Endothelial cell of umbilical vein (primary cell): ENCODE data around the gene ZNF804A. TPM values are rescaled to one million over a fixed set of nuclear protein-coding genes. Genes with fewer than 3 reads are reported as not detected.

Experiments used
- BruUV-seq: library from RNA; stranded (reverse); fragments of 400-500 nt; replicated peaks from 2 replicates; lab custom pipeline; 2021; lab: Mats Ljungman, UMichigan
- CTCF ChIA-PET: fragments of 300-600, 350-600 bp; sonication (Branson Sonifier 250); formaldehyde crosslinking; loops from one replicate; lab custom pipeline; 2021; ENCODE audit warnings: antibody characterized with exemption, inconsistent platforms; lab: Charles Lee
- POLR2A ChIA-PET: fragments of 300-600, 350-600 bp; sonication (Branson Sonifier 250); formaldehyde crosslinking; loops from one replicate; lab custom pipeline; 2021; ENCODE audit warnings: antibody characterized with exemption, inconsistent platforms; lab: Charles Lee
- DNase-seq: peaks from one replicate; pipeline ENCODE4 v3.0.0-alpha.2; 2011; ENCODE audit warnings: low read depth, low spot score
- FAIRE-seq: peaks from 2 replicates; lab custom pipeline; 2011; peaks lifted over from hg19 to GRCh38; lab: Jason Lieb, UNC
- H2AFZ ChIP-seq: 2 replicates; pipeline ENCODE4 v1.6.0; 2012; ENCODE audit warnings: low read depth, low read length, control low read depth, inconsistent platforms
- H3K27ac ChIP-seq: 2 replicates; pipeline ENCODE4 v1.5.1; 2011; ENCODE audit warnings: low read depth, mild to moderate bottlenecking, control low read depth, low read length, moderate library complexity; ENCODE audit not compliant: insufficient read depth
- H3K27me3 ChIP-seq, 2 experiments: 2 replicates each; pipeline versions ENCODE4 v1.6.0 to v1.6.1; 2011; ENCODE audit warnings: low read length in 2 of 2, mixed read lengths in 1 of 2; ENCODE audit not compliant: control insufficient read depth in 2 of 2, insufficient read depth in 2 of 2
- H3K36me3 ChIP-seq, 2 experiments: 2 replicates in 1 of 2; 3 replicates in 1 of 2; pipeline ENCODE4 v1.5.1; 2011; ENCODE audit warnings: low read length in 2 of 2, mild to moderate bottlenecking in 1 of 2, moderate library complexity in 1 of 2; ENCODE audit not compliant: control insufficient read depth in 2 of 2, insufficient read depth in 2 of 2; ENCODE audit errors: extremely low read depth in 1 of 2
- H3K4me1 ChIP-seq: 3 replicates; pipeline ENCODE4 v1.5.1; 2011; ENCODE audit warnings: mild to moderate bottlenecking, low read length; ENCODE audit not compliant: control insufficient read depth, insufficient read depth; ENCODE audit errors: extremely low read depth
- H3K4me2 ChIP-seq: 2 replicates; pipeline ENCODE4 v1.6.1; 2011; ENCODE audit warnings: low read length, control low read depth, mixed read lengths; ENCODE audit not compliant: insufficient read depth
- H3K4me3 ChIP-seq, 3 experiments: fragments of 200-600 bp in 1 of 3; sonication (generic), shearing (Covaris generic) in 1 of 3; replicated peaks in 1 of 3; 2 replicates each; pipeline ENCODE4 v1.5.1; 2011 to 2016; ENCODE audit warnings: control low read depth in 3 of 3, low read length in 3 of 3, mild to moderate bottlenecking in 2 of 3, inconsistent platforms in 1 of 3, low read depth in 1 of 3, moderate library complexity in 1 of 3; ENCODE audit not compliant: insufficient read depth in 1 of 3
- H3K79me2 ChIP-seq: 2 replicates; pipeline ENCODE4 v1.6.0; 2012; ENCODE audit warnings: low read length, inconsistent platforms; ENCODE audit not compliant: control insufficient read depth, insufficient read depth
- H3K9ac ChIP-seq: replicated peaks from 2 replicates; pipeline ENCODE3; 2011; ENCODE audit warnings: low read length, control low read depth; ENCODE audit not compliant: insufficient read depth; ENCODE audit errors: extremely low read depth
- H3K9me1 ChIP-seq: replicated peaks from 3 replicates; pipeline ENCODE4 v1.6.0; 2011; ENCODE audit warnings: mild to moderate bottlenecking, low read length; ENCODE audit not compliant: control insufficient read depth, insufficient read depth; ENCODE audit errors: extremely low read depth
- H3K9me3 ChIP-seq: replicated peaks from 2 replicates; pipeline ENCODE4 v1.5.1; 2012; ENCODE audit warnings: low read length, inconsistent platforms; ENCODE audit not compliant: control insufficient read depth, insufficient read depth
- H4K20me1 ChIP-seq: replicated peaks from 2 replicates; pipeline ENCODE3; 2011; ENCODE audit warnings: mild to moderate bottlenecking, low read length; ENCODE audit not compliant: control insufficient read depth, insufficient read depth; ENCODE audit errors: extremely low read depth
- CTCF ChIP-seq, 2 donors: IDR thresholded peaks; 1 replicate in 1 of 2; 2 replicates in 1 of 2; pipeline ENCODE4 v1.5.1; 2011; ENCODE audit warnings: low read length in 2 of 2, mild to moderate bottlenecking in 2 of 2, moderate library complexity in 2 of 2, control low read depth in 1 of 2, inconsistent platforms in 1 of 2, low read depth in 1 of 2; ENCODE audit not compliant: insufficient read depth in 1 of 2; ENCODE audit errors: extremely low read depth in 1 of 2
- EZH2 ChIP-seq: IDR thresholded peaks from 2 replicates; pipeline ENCODE4 v1.6.1; 2012; ENCODE audit warnings: borderline replicate concordance, low read depth, mild to moderate bottlenecking, moderate library complexity, low read length, inconsistent platforms; ENCODE audit not compliant: severe bottlenecking
- FOS ChIP-seq: IDR thresholded peaks from 2 replicates; pipeline ENCODE4 v1.6.1; 2011; ENCODE audit warnings: mild to moderate bottlenecking, low read length, moderate library complexity, borderline replicate concordance; ENCODE audit not compliant: insufficient read depth
- GATA2 ChIP-seq: IDR thresholded peaks from 2 replicates; pipeline ENCODE4 v1.7.0; 2011; ENCODE audit warnings: low read depth, mild to moderate bottlenecking, moderate library complexity, mixed read lengths, low read length; ENCODE audit not compliant: insufficient read length, insufficient read depth
- JUN ChIP-seq: IDR thresholded peaks from 2 replicates; pipeline ENCODE4 v1.6.1; 2011; ENCODE audit warnings: borderline replicate concordance, low read depth; ENCODE audit not compliant: insufficient read length, insufficient read depth
- MAX ChIP-seq: IDR thresholded peaks from 2 replicates; pipeline ENCODE4 v1.6.1; 2011; ENCODE audit not compliant: insufficient read depth, insufficient read length
- MYC ChIP-seq: IDR thresholded peaks from one replicate; pipeline ENCODE4 v1.6.1; 2011; ENCODE audit warnings: mild to moderate bottlenecking, low read depth, low read length
- POLR2A ChIP-seq: IDR thresholded peaks from 2 replicates; pipeline ENCODE4 v1.6.1; 2012; ENCODE audit warnings: low read depth, mild to moderate bottlenecking, control low read depth, low read length
- POLR2AphosphoS5 ChIP-seq: IDR thresholded peaks from 2 replicates; pipeline ENCODE4 v1.6.1; 2012; ENCODE audit warnings: low read depth, mild to moderate bottlenecking, control low read depth, low read length, moderate library complexity; ENCODE audit not compliant: insufficient read depth
- dilution Hi-C: fragments of 300-500 bp; cut with MboI; formaldehyde crosslinking; loops from one replicate; pipeline ENCODE4 v1.15.0; 2019; ENCODE audit warnings: low sequenced_read_pairs; ENCODE audit not compliant: extremely low pct_ligation_motif_present
- intact Hi-C: fragments of 100-400 bp; cut with micrococcal nuclease; formaldehyde crosslinking; loops from one replicate; pipeline ENCODE4 v1.10.0; 2022
- polyA plus RNA-seq, 4 experiments: library from polyadenylated mRNA; depleted of rRNA in 3 of 4; stranded (reverse) in 3 of 4; unstranded in 1 of 4; fragments of >200 nt; gene quantifications; 2 replicates each; pipeline versions ENCODE4 v1.2.1 to v1.2.3, GENCODE V29; 2011 to 2012; ENCODE audit warnings: missing spikeins in 1 of 4
- total RNA-seq: library from RNA; stranded (reverse); gene quantifications from 2 replicates; pipeline ENCODE4 v1.2.3, GENCODE V29; 2021

ZNF804A gene
- total and polyA plus RNA-seq, 2 donors (not counting 3 experiments of a cell fraction or from before 2014, with no cell fraction given), result 0.22 TPM; not detected in 1

- H3K27me3 ChIP-seq, result no peaks in the 10 kb centered on the region
- intact Hi-C loops, result no loop called here
These were observed 93.9 kb downstream of the ZNF804A start for GRCh38 chr2:184692141-184692734.

GRCh38 chr2:184696644-184697043, 98.3 kb downstream of the ZNF804A start:
- H3K27ac ChIP-seq, result no peak overlapping the region
- H3K4me2 ChIP-seq, result no peak overlapping the region
- CTCF ChIA-PET, result no interaction called here
- H3K9me1 ChIP-seq, result no peaks in the 10 kb centered on the region
- no peak overlapping the region for H2AFZ ChIP-seq
- H3K9ac ChIP-seq, result no peak overlapping the region
- TF ChIP-seq EZH2 (no peak), POLR2A (no peak), GATA2 (no peak), POLR2AphosphoS5 (no peak), CTCF (IDR thresholded peaks at IDR 0.05; ENCODE audit: extremely low read depth in 1 of 2, insufficient read depth in 1 of 2, low read depth in 1 of 2, low read length in 2 of 2) (no peak), MAX (no peak), JUN (no peak), FOS (no peak), MYC (no peak)
- POLR2A ChIA-PET, result no interaction called here
- no peaks in the 10 kb centered on the region for H3K79me2 ChIP-seq
- H3K4me1 ChIP-seq, result no peaks in the 10 kb centered on the region
- no peaks in the 10 kb centered on the region for H4K20me1 ChIP-seq
- FAIRE-seq, result no peak
- no peaks in the 10 kb centered on the region for H3K27me3 ChIP-seq
- DNase-seq, result no peak
- intact Hi-C loops, result loop anchor here (2.0 kb wide), 1 partner anchor 14 kb away; no protein-coding TSS in a partner anchor
- dilution Hi-C loops, result no loop called here
- H3K4me3 ChIP-seq, result no peak overlapping the region
- H3K36me3 ChIP-seq, result no peaks in the 10 kb centered on the region
- no peaks in the 10 kb centered on the region for H3K9me3 ChIP-seq
- no TSS peak for BruUV-seq

More at GRCh38 chr2:184692141-184692734, 93.9 kb downstream of the ZNF804A start:
- FAIRE-seq (no peak), DNase-seq (no peak)
- Histone ChIP-seq H3K4me2 (no peak overlapping the region), H3K79me2 (no peaks in the 10 kb centered on the region), H3K27ac (no peak overlapping the region), H3K36me3 (no peaks in the 10 kb centered on the region), H4K20me1 (no peaks in the 10 kb centered on the region), H3K9ac (no peak overlapping the region), H2AFZ (no peak overlapping the region), H3K9me3 (no peaks in the 10 kb centered on the region), H3K9me1 (no peaks in the 10 kb centered on the region), H3K4me3 (no peak overlapping the region), H3K4me1 (no peaks in the 10 kb centered on the region)
- ChIA-PET POLR2A (no interaction called here), CTCF (no interaction called here)
- no TSS peak for BruUV-seq
- TF ChIP-seq GATA2 (no peak), EZH2 (no peak), JUN (no peak), MYC (no peak), POLR2AphosphoS5 (no peak)
- dilution Hi-C loops, result no loop called here
